Memory B cell (primary cell): ENCODE data around the gene APOC3.

Experiments used
- ATAC-seq: fragments of 150-1000 bp; cut with Tn5 transposase; 2 replicates; pipeline ENCODE4 v1.10.0; 2021; ENCODE audit warnings: low read depth, mild to moderate bottlenecking, moderate library complexity
- DNase-seq, 2 donors: peaks; one replicate each; pipeline ENCODE4 v3.0.0; 2022; ENCODE audit warnings: low spot score in 2 of 2
- H3K27ac Mint-ChIP-seq: one replicate; pipeline ENCODE4 v1.8.0; 2022; ENCODE audit warnings: mild to moderate bottlenecking, moderate library complexity, mixed read lengths
- H3K27me3 Mint-ChIP-seq: one replicate; pipeline ENCODE4 v1.8.0; 2022; ENCODE audit warnings: mixed read lengths
- H3K36me3 Mint-ChIP-seq: one replicate; pipeline ENCODE4 v1.8.0; 2022; ENCODE audit warnings: mild to moderate bottlenecking, mixed read lengths
- H3K4me1 Mint-ChIP-seq: one replicate; pipeline ENCODE4 v1.8.0; 2022; ENCODE audit warnings: mixed read lengths
- H3K4me3 Mint-ChIP-seq: one replicate; pipeline ENCODE4 v1.8.0; 2022; ENCODE audit warnings: mild to moderate bottlenecking, moderate library complexity, mixed read lengths
- H3K9me3 Mint-ChIP-seq: one replicate; pipeline ENCODE4 v1.8.0; 2022; ENCODE audit warnings: mixed read lengths

The APOC3 gene

DNA sequence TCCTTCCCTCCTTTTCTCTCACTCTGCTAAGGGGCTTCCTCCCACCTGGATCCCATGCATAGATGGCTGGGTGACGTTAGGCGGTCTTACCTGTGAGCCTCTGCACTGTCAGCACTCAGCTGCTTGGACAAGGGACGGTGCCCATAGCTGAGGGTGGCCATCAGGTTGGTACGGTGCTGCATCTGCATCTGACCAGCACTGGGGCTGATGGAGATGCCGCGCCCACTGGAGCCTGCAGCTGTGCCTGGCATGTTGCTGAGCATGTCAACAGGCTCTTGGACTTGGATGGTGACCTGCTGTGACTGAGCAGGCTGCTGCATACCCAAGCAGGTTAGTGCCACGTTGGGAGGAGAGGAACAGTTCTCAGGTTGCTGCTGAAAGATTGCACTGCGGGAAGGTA lies 29.5 kb downstream of the APOC3 start:
- Mint-ChIP-seq H3K27ac (no peak overlapping the region), H3K9me3 (no peaks in the 10 kb centered on the region), H3K27me3 (no peaks in the 10 kb centered on the region), H3K4me1 (peaks cover 9% of the 10 kb centered on the region), H3K36me3 (peaks cover 46% of the 10 kb centered on the region), H3K4me3 (no peak overlapping the region)
- ATAC-seq (no peak), DNase-seq (no peak)

DNA sequence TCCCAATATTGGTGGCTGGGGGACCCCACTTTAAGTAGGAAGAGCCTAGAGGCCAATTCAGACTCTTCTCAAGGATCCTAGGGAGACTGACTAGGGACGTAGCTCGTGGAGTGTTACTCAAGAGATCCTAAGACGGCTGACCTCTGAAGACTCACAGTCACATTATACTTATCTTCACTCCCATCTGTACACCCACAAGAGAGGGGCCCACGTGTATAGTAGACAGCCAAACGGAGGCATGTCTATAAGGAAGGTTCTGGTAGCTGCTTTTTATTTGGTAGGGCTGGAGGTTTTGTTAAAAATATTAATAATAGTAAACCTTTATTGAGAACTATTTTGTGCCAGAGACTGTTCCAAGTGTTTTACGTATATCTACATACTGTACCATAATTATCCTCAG lies 30.6 kb downstream of the APOC3 start:
- no peak overlapping the region for H3K4me3 Mint-ChIP-seq
- peaks cover 4% of the 10 kb centered on the region for H3K4me1 Mint-ChIP-seq
- H3K9me3 Mint-ChIP-seq = no peaks in the 10 kb centered on the region
- ATAC-seq (no peak), DNase-seq (no peak)
- H3K27ac Mint-ChIP-seq = no peak overlapping the region
- peaks cover 47% of the 10 kb centered on the region for H3K36me3 Mint-ChIP-seq
- no peaks in the 10 kb centered on the region for H3K27me3 Mint-ChIP-seq

DNA sequence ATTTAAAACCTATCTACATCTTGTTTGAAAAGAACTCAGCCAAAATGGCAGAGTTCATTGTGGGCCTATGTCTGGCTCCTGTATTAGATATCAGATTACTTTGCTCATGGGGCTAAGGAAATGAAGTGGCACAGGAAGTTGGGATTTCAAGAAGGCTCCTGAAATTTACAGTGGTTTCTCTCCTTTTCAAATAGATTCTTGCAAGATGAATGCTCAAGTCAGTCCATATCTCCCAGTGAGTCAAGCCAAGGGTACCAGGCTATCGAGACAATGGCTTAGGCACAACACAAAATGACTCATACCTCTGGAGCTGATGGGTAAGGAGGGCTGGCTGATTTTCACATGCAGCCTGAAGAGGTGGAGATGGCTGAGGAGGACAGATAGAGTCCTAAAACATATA lies 31.8 kb downstream of the APOC3 start:
- Mint-ChIP-seq H3K27ac (no peak overlapping the region), H3K4me3 (no peak overlapping the region), H3K9me3 (no peaks in the 10 kb centered on the region), H3K27me3 (no peaks in the 10 kb centered on the region), H3K36me3 (peaks cover 48% of the 10 kb centered on the region), H3K4me1 (no peaks in the 10 kb centered on the region)
- ATAC-seq (no peak), DNase-seq (no peak)

DNA sequence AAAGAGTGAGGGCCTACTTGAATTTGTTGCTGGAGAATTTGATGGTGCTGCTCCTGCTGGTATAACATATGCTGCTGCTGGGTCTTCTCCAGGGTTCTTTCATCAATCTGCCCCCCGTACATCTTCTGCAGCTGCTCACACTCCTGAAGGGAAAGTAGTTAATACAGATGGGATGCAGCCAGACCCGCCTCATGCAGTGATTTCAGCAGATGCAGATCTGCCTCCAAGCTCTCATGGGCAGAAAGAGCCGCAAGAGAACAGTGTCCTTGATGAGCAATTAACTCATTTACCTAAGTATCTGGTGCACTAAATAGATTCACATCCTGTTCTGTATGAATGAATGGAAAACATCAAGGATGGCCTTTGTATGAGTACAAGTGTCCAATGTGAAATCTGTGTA lies 32.5 kb downstream of the APOC3 start:
- DNase-seq (no peak), ATAC-seq (no peak)
- H3K27me3 Mint-ChIP-seq = no peaks in the 10 kb centered on the region
- H3K4me1 Mint-ChIP-seq = no peaks in the 10 kb centered on the region
- H3K36me3 Mint-ChIP-seq = peaks cover 47% of the 10 kb centered on the region
- no peak overlapping the region for H3K27ac Mint-ChIP-seq
- H3K9me3 Mint-ChIP-seq = no peaks in the 10 kb centered on the region
- H3K4me3 Mint-ChIP-seq = no peak overlapping the region

DNA sequence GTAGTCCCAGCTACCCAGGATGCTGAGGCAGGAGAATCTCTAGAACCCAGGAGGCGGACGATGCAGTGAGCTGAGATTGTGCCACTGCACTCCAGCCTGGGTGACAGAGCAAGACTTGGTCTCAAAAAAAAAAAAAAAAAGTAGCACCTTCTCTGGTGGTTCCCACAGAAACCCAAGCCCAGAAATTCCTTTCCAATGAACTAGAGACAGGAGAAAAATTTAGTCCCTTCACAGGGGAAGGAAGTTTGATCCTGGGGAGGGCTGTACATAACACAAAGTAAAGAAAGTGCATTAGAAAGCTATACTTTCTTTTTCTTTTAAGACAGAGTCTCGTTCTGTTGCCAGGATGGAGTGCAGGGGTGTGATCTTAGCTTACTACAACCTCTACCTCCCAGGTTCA lies 33.2 kb downstream of the APOC3 start:
- Mint-ChIP-seq H3K27ac (no peak overlapping the region), H3K27me3 (no peaks in the 10 kb centered on the region), H3K4me3 (no peak overlapping the region), H3K36me3 (peaks cover 50% of the 10 kb centered on the region), H3K4me1 (no peaks in the 10 kb centered on the region), H3K9me3 (no peaks in the 10 kb centered on the region)
- DNase-seq (no peak), ATAC-seq (no peak)

DNA sequence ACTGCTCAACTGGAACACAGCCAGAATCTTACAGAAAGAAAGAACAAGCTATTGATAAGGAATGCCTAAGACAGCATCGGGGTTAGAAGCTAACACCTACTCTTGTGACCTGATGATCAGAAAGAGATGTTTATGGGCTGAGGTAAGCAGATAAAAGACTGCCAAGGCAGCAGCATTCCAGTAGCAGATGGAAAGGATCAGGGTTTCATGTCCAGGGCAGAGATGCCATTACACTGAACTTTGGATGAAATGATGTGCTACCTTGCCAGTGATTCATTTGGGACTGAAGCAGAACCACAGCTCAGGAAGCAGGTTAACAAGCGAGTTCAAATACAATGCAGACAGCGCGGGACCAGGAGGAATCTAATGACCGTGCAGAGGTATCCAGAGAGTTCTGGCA lies 34.8 kb downstream of the APOC3 start:
- Mint-ChIP-seq H3K4me3 (no peak overlapping the region), H3K4me1 (no peaks in the 10 kb centered on the region), H3K36me3 (peaks cover 46% of the 10 kb centered on the region), H3K27ac (no peak overlapping the region), H3K27me3 (no peaks in the 10 kb centered on the region), H3K9me3 (no peaks in the 10 kb centered on the region)
- no peak for DNase-seq
- ATAC-seq = no peak

DNA sequence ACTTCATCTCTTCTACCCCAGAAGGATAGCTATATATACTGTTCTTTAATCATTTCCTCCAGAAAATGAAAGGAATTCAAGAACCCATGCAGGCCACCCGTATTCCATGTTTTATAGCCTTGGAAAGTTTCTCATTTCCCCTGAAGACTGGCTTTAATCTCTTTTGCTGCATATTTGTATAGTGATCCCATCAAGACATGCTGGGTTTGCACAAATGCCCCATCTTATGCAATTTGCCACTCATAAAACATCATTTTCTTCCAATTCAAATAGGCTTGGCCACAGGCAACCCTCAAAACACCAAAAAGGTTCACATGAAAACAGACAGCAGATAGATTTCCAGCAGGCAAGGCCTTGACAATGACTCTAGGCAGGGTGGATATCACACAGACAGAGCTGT lies 36.0 kb downstream of the APOC3 start:
- Mint-ChIP-seq H3K4me3 (no peak overlapping the region), H3K27ac (peak overlapping the region; percentile 18), H3K9me3 (no peaks in the 10 kb centered on the region), H3K4me1 (no peaks in the 10 kb centered on the region), H3K27me3 (no peaks in the 10 kb centered on the region), H3K36me3 (peaks cover 52% of the 10 kb centered on the region)
- DNase-seq (no peak), ATAC-seq (no peak)

DNA sequence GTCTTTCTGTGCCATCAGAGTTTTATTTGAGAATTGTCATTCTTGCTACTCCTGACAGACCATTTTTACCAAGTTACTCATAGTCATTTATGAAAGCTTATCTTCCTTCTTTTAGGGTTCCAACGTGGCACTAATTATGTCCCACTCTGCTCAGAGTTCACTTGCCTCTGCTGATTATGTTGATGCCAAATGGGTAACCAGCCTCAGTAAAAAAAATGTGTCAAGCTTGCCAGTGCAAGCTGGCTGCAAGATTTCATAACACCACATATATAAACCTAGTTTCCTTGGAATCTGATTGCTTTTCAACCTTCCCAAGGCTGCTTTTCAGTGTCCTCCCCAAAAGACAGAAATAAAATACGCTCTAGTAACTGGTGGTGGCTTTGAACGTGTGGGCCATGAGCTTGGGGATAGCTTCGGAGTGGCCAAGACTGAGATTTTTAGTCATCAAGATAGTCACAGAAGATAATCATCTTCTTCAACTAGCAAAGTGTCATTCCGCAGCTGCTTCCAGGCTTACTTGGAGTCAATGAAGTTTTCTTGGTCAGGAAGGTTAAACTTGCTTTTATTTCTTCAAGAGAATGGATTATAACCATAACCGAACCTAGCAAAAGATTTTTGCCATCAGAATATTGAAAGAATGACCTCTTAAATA lies 37.2 kb downstream of the APOC3 start:
- Mint-ChIP-seq H3K9me3 (no peaks in the 10 kb centered on the region), H3K36me3 (peaks cover 51% of the 10 kb centered on the region), H3K27ac (no peak overlapping the region)

DNA sequence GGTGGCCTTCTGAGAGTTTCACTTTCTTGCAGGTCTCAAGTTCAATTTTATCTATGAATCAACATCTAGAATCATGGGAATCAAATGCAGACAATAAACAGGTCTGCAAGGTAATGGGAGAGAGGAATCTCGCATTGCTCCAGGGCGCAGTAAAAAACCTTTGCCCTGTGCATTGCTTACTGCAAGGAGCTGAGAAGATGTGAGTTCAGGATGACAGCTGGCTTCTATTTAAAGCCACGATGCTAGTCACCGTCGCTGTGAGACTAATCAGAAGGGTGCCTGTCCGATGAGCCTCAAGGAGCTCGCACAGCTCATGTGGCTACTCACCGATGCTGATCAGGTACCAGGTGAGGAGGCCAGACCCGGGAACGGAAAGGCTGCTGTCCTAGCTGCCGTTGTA lies 37.9 kb downstream of the APOC3 start:
- ATAC-seq (no peak), DNase-seq (no peak)
- H3K27ac Mint-ChIP-seq = no peak overlapping the region
- no peaks in the 10 kb centered on the region for H3K9me3 Mint-ChIP-seq
- no peak overlapping the region for H3K4me3 Mint-ChIP-seq
- no peaks in the 10 kb centered on the region for H3K4me1 Mint-ChIP-seq
- H3K36me3 Mint-ChIP-seq = peaks cover 52% of the 10 kb centered on the region
- no peaks in the 10 kb centered on the region for H3K27me3 Mint-ChIP-seq

More for the DNA sequence above, 37.2 kb downstream of the APOC3 start:
- no peaks in the 10 kb centered on the region for H3K27me3 Mint-ChIP-seq
- DNase-seq (no peak), ATAC-seq (no peak)
- no peaks in the 10 kb centered on the region for H3K4me1 Mint-ChIP-seq
- H3K4me3 Mint-ChIP-seq = no peak overlapping the region

DNA sequence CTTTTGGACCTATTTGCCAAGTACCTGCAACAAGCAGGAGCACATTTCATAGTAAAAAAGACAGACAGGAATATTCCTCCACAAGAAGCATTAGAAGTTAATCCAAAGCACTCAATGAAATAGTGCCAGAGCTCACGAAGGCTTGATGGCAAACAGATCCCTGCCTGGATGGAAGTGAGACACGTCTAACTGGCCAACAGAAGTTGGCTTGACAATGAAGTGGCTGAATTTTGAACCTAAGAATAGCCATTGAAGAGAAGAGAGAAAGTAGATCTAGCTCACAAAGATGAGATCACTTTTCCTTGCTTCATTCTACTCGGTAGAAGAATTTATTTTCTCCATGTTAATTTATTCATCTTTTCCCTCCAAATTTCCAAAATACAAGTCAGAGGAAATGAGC lies 38.4 kb downstream of the APOC3 start:
- H3K9me3 Mint-ChIP-seq = no peaks in the 10 kb centered on the region
- ATAC-seq (no peak), DNase-seq (no peak)
- H3K4me3 Mint-ChIP-seq = no peak overlapping the region
- H3K27ac Mint-ChIP-seq = no peak overlapping the region
- H3K36me3 Mint-ChIP-seq = peaks cover 55% of the 10 kb centered on the region
- H3K4me1 Mint-ChIP-seq = no peaks in the 10 kb centered on the region
- H3K27me3 Mint-ChIP-seq = no peaks in the 10 kb centered on the region

DNA sequence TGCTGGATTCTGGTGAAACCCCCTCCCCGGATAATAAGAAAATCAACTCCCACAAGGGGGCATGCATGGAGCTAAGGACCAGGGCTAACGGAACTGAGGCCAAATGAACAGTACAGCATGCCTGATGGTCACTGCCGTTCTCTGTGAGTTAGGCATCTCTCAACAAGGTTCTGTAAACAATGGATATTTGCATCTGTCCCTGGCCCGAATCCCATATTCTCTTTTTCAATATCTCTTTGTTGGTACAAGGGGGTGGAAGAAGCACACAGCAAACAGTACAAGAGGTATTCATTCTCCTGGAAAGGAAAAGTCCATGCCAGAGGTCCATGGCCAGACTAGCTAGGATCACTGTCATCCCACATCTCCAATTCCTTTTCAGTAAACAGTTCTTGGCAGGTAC lies 39.9 kb downstream of the APOC3 start:
- Mint-ChIP-seq H3K27ac (no peak overlapping the region), H3K4me3 (no peak overlapping the region), H3K9me3 (no peaks in the 10 kb centered on the region), H3K27me3 (no peaks in the 10 kb centered on the region), H3K36me3 (peaks cover 53% of the 10 kb centered on the region), H3K4me1 (no peaks in the 10 kb centered on the region)
- no peak for DNase-seq
- no peak for ATAC-seq

DNA sequence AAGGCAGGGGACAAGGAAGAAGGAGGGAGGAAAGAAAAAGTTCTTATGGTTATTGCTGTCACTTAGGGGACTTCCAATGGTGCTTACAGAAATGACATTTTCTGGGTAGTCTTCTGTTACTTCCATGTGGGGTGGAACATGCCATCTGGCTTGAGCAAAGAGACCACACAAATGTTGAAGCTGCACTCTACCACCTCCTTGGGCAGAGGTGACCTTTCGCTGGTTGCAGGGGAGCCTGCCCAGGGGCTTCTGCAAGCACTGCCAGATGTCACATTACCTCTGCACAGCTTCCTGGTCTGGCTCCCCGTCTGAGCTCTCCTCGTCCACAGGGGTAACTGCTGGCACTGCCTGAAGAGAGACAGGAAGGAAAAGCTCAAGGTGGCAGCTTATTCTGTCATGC lies 40.3 kb downstream of the APOC3 start:
- ATAC-seq (no peak), DNase-seq (no peak)
- H3K4me1 Mint-ChIP-seq = no peaks in the 10 kb centered on the region
- peaks cover 55% of the 10 kb centered on the region for H3K36me3 Mint-ChIP-seq
- H3K9me3 Mint-ChIP-seq = no peaks in the 10 kb centered on the region
- H3K4me3 Mint-ChIP-seq = no peak overlapping the region
- no peak overlapping the region for H3K27ac Mint-ChIP-seq
- no peaks in the 10 kb centered on the region for H3K27me3 Mint-ChIP-seq

DNA sequence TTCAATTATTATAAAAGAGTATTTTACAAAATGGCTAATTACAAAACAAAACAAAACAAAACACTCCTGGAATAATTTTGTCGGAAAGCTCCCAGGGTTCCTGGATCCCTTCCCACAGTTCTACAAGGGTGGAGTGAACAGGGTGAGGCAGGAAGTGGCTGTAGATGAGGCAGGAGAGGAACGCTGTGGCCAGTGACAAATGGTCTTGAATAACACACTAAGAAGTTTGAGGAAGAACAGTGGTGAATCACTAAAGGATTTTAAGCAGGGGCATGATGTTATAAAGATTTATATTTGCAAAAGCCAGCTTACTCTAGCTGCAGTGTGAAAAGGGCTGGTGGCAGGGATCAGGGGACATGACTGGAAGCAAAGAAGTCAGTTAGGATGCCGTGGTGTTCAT lies 41.5 kb downstream of the APOC3 start:
- DNase-seq (no peak), ATAC-seq (no peak)
- peaks cover 52% of the 10 kb centered on the region for H3K36me3 Mint-ChIP-seq
- no peaks in the 10 kb centered on the region for H3K4me1 Mint-ChIP-seq
- no peak overlapping the region for H3K4me3 Mint-ChIP-seq
- no peak overlapping the region for H3K27ac Mint-ChIP-seq
- no peaks in the 10 kb centered on the region for H3K27me3 Mint-ChIP-seq
- no peaks in the 10 kb centered on the region for H3K9me3 Mint-ChIP-seq

DNA sequence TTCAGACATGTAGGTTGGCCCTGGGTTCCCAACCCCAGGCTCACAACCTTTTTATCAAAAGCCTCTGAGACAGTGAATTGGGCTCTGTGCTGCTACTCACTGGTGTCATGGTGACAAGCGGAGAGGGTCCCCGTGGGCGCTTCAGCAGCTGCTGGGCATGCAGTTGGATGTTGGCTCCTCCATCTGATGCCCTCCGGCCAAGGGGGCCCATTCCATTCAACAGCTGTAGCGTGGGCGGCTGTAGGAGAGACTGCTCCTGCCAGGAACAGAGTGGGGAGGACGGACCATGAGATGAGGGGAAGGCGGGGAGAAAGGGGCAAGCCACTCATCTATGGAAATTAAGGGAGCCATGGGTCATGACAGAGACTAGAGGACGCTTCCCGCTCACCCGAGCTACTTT lies 43.7 kb downstream of the APOC3 start:
- DNase-seq (no peak), ATAC-seq (no peak)
- Mint-ChIP-seq H3K36me3 (peaks cover 39% of the 10 kb centered on the region), H3K27ac (no peak overlapping the region), H3K9me3 (no peaks in the 10 kb centered on the region), H3K4me3 (no peak overlapping the region), H3K27me3 (no peaks in the 10 kb centered on the region), H3K4me1 (no peaks in the 10 kb centered on the region)

DNA sequence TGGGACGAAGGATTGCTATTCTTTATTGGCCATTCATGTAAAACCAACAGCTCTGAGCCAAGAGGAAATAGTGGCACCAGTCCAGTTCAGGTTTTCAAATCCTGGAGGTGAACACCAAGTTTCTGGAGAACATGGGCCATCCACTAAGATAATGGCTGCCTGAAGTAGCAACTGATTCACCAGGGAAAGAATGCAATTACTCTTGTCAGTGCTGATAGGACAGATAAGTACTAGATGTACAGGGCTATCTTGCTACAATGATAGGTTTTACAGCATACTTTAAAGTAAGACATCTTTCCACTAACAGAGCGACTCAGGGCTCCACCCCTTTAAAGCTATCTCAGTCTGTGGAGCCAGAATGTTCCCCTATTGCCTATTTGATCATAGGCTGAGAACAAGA lies 44.5 kb downstream of the APOC3 start:
- DNase-seq = no peak
- Mint-ChIP-seq H3K27ac (no peak overlapping the region), H3K4me3 (no peak overlapping the region), H3K36me3 (peaks cover 40% of the 10 kb centered on the region), H3K4me1 (no peaks in the 10 kb centered on the region), H3K9me3 (no peaks in the 10 kb centered on the region), H3K27me3 (no peaks in the 10 kb centered on the region)
- ATAC-seq = no peak
